Endothelial cell of umbilical vein (primary cell): ENCODE data around the gene ADGRG7. TPM values are rescaled to one million over a fixed set of nuclear protein-coding genes. Genes with fewer than 3 reads are reported as not detected.

ENCODE experiments used
- BruUV-seq: library from RNA; stranded (reverse); fragments of 400-500 nt; replicated peaks from 2 replicates; lab custom pipeline; 2021; lab: Mats Ljungman, UMichigan
- CTCF ChIA-PET: fragments of 300-600, 350-600 bp; sonication (Branson Sonifier 250); formaldehyde crosslinking; loops from one replicate; lab custom pipeline; 2021; ENCODE audit warnings: antibody characterized with exemption, inconsistent platforms; lab: Charles Lee
- POLR2A ChIA-PET: fragments of 300-600, 350-600 bp; sonication (Branson Sonifier 250); formaldehyde crosslinking; loops from one replicate; lab custom pipeline; 2021; ENCODE audit warnings: antibody characterized with exemption, inconsistent platforms; lab: Charles Lee
- DNase-seq: peaks from one replicate; pipeline ENCODE4 v3.0.0-alpha.2; 2011; ENCODE audit warnings: low read depth, low spot score
- FAIRE-seq: peaks from 2 replicates; lab custom pipeline; 2011; peaks lifted over from hg19 to GRCh38; lab: Jason Lieb, UNC
- H2AFZ ChIP-seq: 2 replicates; pipeline ENCODE4 v1.6.0; 2012; ENCODE audit warnings: low read depth, low read length, control low read depth, inconsistent platforms
- H3K27ac ChIP-seq: 2 replicates; pipeline ENCODE4 v1.5.1; 2011; ENCODE audit warnings: low read depth, mild to moderate bottlenecking, control low read depth, low read length, moderate library complexity; ENCODE audit not compliant: insufficient read depth
- H3K27me3 ChIP-seq, 2 experiments: 2 replicates each; pipeline versions ENCODE4 v1.6.0 to v1.6.1; 2011; ENCODE audit warnings: low read length in 2 of 2, mixed read lengths in 1 of 2; ENCODE audit not compliant: control insufficient read depth in 2 of 2, insufficient read depth in 2 of 2
- H3K36me3 ChIP-seq, 2 experiments: 2 replicates in 1 of 2; 3 replicates in 1 of 2; pipeline ENCODE4 v1.5.1; 2011; ENCODE audit warnings: low read length in 2 of 2, mild to moderate bottlenecking in 1 of 2, moderate library complexity in 1 of 2; ENCODE audit not compliant: control insufficient read depth in 2 of 2, insufficient read depth in 2 of 2; ENCODE audit errors: extremely low read depth in 1 of 2
- H3K4me1 ChIP-seq: 3 replicates; pipeline ENCODE4 v1.5.1; 2011; ENCODE audit warnings: mild to moderate bottlenecking, low read length; ENCODE audit not compliant: control insufficient read depth, insufficient read depth; ENCODE audit errors: extremely low read depth
- H3K4me2 ChIP-seq: 2 replicates; pipeline ENCODE4 v1.6.1; 2011; ENCODE audit warnings: low read length, control low read depth, mixed read lengths; ENCODE audit not compliant: insufficient read depth
- H3K4me3 ChIP-seq, 3 experiments: fragments of 200-600 bp in 1 of 3; sonication (generic), shearing (Covaris generic) in 1 of 3; replicated peaks in 1 of 3; 2 replicates each; pipeline ENCODE4 v1.5.1; 2011 to 2016; ENCODE audit warnings: control low read depth in 3 of 3, low read length in 3 of 3, mild to moderate bottlenecking in 2 of 3, inconsistent platforms in 1 of 3, low read depth in 1 of 3, moderate library complexity in 1 of 3; ENCODE audit not compliant: insufficient read depth in 1 of 3
- H3K79me2 ChIP-seq: 2 replicates; pipeline ENCODE4 v1.6.0; 2012; ENCODE audit warnings: low read length, inconsistent platforms; ENCODE audit not compliant: control insufficient read depth, insufficient read depth
- H3K9ac ChIP-seq: replicated peaks from 2 replicates; pipeline ENCODE3; 2011; ENCODE audit warnings: low read length, control low read depth; ENCODE audit not compliant: insufficient read depth; ENCODE audit errors: extremely low read depth
- H3K9me1 ChIP-seq: replicated peaks from 3 replicates; pipeline ENCODE4 v1.6.0; 2011; ENCODE audit warnings: mild to moderate bottlenecking, low read length; ENCODE audit not compliant: control insufficient read depth, insufficient read depth; ENCODE audit errors: extremely low read depth
- H3K9me3 ChIP-seq: replicated peaks from 2 replicates; pipeline ENCODE4 v1.5.1; 2012; ENCODE audit warnings: low read length, inconsistent platforms; ENCODE audit not compliant: control insufficient read depth, insufficient read depth
- H4K20me1 ChIP-seq: replicated peaks from 2 replicates; pipeline ENCODE3; 2011; ENCODE audit warnings: mild to moderate bottlenecking, low read length; ENCODE audit not compliant: control insufficient read depth, insufficient read depth; ENCODE audit errors: extremely low read depth
- EZH2 ChIP-seq: IDR thresholded peaks from 2 replicates; pipeline ENCODE4 v1.6.1; 2012; ENCODE audit warnings: borderline replicate concordance, low read depth, mild to moderate bottlenecking, moderate library complexity, low read length, inconsistent platforms; ENCODE audit not compliant: severe bottlenecking
- FOS ChIP-seq: IDR thresholded peaks from 2 replicates; pipeline ENCODE4 v1.6.1; 2011; ENCODE audit warnings: mild to moderate bottlenecking, low read length, moderate library complexity, borderline replicate concordance; ENCODE audit not compliant: insufficient read depth
- GATA2 ChIP-seq: IDR thresholded peaks from 2 replicates; pipeline ENCODE4 v1.7.0; 2011; ENCODE audit warnings: low read depth, mild to moderate bottlenecking, moderate library complexity, mixed read lengths, low read length; ENCODE audit not compliant: insufficient read length, insufficient read depth
- JUN ChIP-seq: IDR thresholded peaks from 2 replicates; pipeline ENCODE4 v1.6.1; 2011; ENCODE audit warnings: borderline replicate concordance, low read depth; ENCODE audit not compliant: insufficient read length, insufficient read depth
- MAX ChIP-seq: IDR thresholded peaks from 2 replicates; pipeline ENCODE4 v1.6.1; 2011; ENCODE audit not compliant: insufficient read depth, insufficient read length
- MYC ChIP-seq: IDR thresholded peaks from one replicate; pipeline ENCODE4 v1.6.1; 2011; ENCODE audit warnings: mild to moderate bottlenecking, low read depth, low read length
- POLR2A ChIP-seq: IDR thresholded peaks from 2 replicates; pipeline ENCODE4 v1.6.1; 2012; ENCODE audit warnings: low read depth, mild to moderate bottlenecking, control low read depth, low read length
- POLR2AphosphoS5 ChIP-seq: IDR thresholded peaks from 2 replicates; pipeline ENCODE4 v1.6.1; 2012; ENCODE audit warnings: low read depth, mild to moderate bottlenecking, control low read depth, low read length, moderate library complexity; ENCODE audit not compliant: insufficient read depth
- dilution Hi-C: fragments of 300-500 bp; cut with MboI; formaldehyde crosslinking; loops from one replicate; pipeline ENCODE4 v1.15.0; 2019; ENCODE audit warnings: low sequenced_read_pairs; ENCODE audit not compliant: extremely low pct_ligation_motif_present
- intact Hi-C: fragments of 100-400 bp; cut with micrococcal nuclease; formaldehyde crosslinking; loops from one replicate; pipeline ENCODE4 v1.10.0; 2022
- polyA plus RNA-seq, 4 experiments: library from polyadenylated mRNA; depleted of rRNA in 3 of 4; stranded (reverse) in 3 of 4; unstranded in 1 of 4; fragments of >200 nt; gene quantifications; 2 replicates each; pipeline versions ENCODE4 v1.2.1 to v1.2.3, GENCODE V29; 2011 to 2012; ENCODE audit warnings: missing spikeins in 1 of 4
- total RNA-seq: library from RNA; stranded (reverse); gene quantifications from 2 replicates; pipeline ENCODE4 v1.2.3, GENCODE V29; 2021
- TF ChIP-seq, protein P1 (sequence below), 2 donors: IDR thresholded peaks; 1 replicate in 1 of 2; 2 replicates in 1 of 2; pipeline ENCODE4 v1.5.1; 2011; ENCODE audit warnings: low read length in 2 of 2, mild to moderate bottlenecking in 2 of 2, moderate library complexity in 2 of 2, control low read depth in 1 of 2, inconsistent platforms in 1 of 2, low read depth in 1 of 2; ENCODE audit not compliant: insufficient read depth in 1 of 2; ENCODE audit errors: extremely low read depth in 1 of 2

The ADGRG7 gene
- total and polyA plus RNA-seq, 2 donors (not counting 3 experiments of a cell fraction or from before 2014, with no cell fraction given), result not detected

GRCh38 chr3:100682854-100683760, 73.7 kb downstream of the ADGRG7 start:
- Histone ChIP-seq H3K27ac (no peak overlapping the region), H4K20me1 (no peaks in the 10 kb centered on the region), H3K9me3 (no peaks in the 10 kb centered on the region), H3K27me3 (no peaks in the 10 kb centered on the region), H3K9me1 (no peaks in the 10 kb centered on the region), H3K9ac (no peak overlapping the region), H3K4me3 (no peak overlapping the region), H3K4me2 (no peak overlapping the region), H3K36me3 (no peaks in the 10 kb centered on the region), H3K4me1 (no peaks in the 10 kb centered on the region), H3K79me2 (no peaks in the 10 kb centered on the region), H2AFZ (peak overlapping the region; percentile 54)
- dilution Hi-C loops, result no loop called here
- BruUV-seq, result no TSS peak
- DNase-seq, result no peak
- POLR2A ChIA-PET, result no interaction called here
- no peak for TF ChIP-seq GATA2
- no peak for TF ChIP-seq FOS
- no peak for TF ChIP-seq MAX
- TF ChIP-seq JUN, result no peak
- TF ChIP-seq POLR2AphosphoS5, result no peak
- TF ChIP-seq, protein P1, sequence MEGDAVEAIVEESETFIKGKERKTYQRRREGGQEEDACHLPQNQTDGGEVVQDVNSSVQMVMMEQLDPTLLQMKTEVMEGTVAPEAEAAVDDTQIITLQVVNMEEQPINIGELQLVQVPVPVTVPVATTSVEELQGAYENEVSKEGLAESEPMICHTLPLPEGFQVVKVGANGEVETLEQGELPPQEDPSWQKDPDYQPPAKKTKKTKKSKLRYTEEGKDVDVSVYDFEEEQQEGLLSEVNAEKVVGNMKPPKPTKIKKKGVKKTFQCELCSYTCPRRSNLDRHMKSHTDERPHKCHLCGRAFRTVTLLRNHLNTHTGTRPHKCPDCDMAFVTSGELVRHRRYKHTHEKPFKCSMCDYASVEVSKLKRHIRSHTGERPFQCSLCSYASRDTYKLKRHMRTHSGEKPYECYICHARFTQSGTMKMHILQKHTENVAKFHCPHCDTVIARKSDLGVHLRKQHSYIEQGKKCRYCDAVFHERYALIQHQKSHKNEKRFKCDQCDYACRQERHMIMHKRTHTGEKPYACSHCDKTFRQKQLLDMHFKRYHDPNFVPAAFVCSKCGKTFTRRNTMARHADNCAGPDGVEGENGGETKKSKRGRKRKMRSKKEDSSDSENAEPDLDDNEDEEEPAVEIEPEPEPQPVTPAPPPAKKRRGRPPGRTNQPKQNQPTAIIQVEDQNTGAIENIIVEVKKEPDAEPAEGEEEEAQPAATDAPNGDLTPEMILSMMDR (IDR thresholded peaks at IDR 0.05; ENCODE audit: extremely low read depth in 1 of 2, insufficient read depth in 1 of 2, low read depth in 1 of 2, low read length in 2 of 2), result no peak
- TF ChIP-seq MYC, result no peak
- no peak for TF ChIP-seq POLR2A
- no peak for TF ChIP-seq EZH2
- intact Hi-C loops, result no loop called here
- CTCF ChIA-PET, result interaction anchor here (1.0 kb wide), 2 partner anchors 20 to 220 kb away, joined by 3 to 5 read pairs; no protein-coding TSS in a partner anchor
- FAIRE-seq, result no peak
